Lower leg skin (tissue), 4 donors: ENCODE data around the gene ZMYND8. TPM values are rescaled to one million over a fixed set of nuclear protein-coding genes. Genes with fewer than 3 reads are reported as not detected.
"Not testable (repeated sequence)": the region's sequence is repeated elsewhere in the genome, so short reads cannot be mapped to it uniquely, and the experiment has no call there.

Experiments
- DNase-seq, 2 donors: peaks; one replicate each; pipeline ENCODE4 v3.0.0-alpha.2; 2019; ENCODE audit warnings: low spot score in 2 of 2
- H3K4me3 ChIP-seq: fragments of 200-600 bp; sonication (generic); 2 replicates; pipeline ENCODE4 v1.5.1; 2017; ENCODE audit warnings: mild to moderate bottlenecking, low read depth; ENCODE audit not compliant: poor library complexity, severe bottlenecking
- POLR2A ChIP-seq, 2 donors: fragments of 450-650 bp; IDR thresholded peaks; one replicate each; pipeline ENCODE4 v1.6.1; 2016 to 2017; ENCODE audit warnings: antibody characterized with exemption in 2 of 2, mild to moderate bottlenecking in 1 of 2, moderate library complexity in 1 of 2
- WGBS, 2 donors: methylation state at CpG; one replicate each; pipeline ENCODE4 v1.1.5; 2018; 5-methylcytosine and 5-hydroxymethylcytosine counted together
- intact Hi-C: fragments of 100-400 bp; cut with DNase I; formaldehyde crosslinking; loops from one replicate; pipeline ENCODE4 v1.15.0; 2023; ENCODE audit warnings: low total_unique reads
- total RNA-seq, 4 donors: library from RNA; depleted of rRNA; stranded (reverse); fragments of >200 nt; gene quantifications; one replicate each; pipeline ENCODE4 v1.1.0, GENCODE V29; 2016
- TF ChIP-seq, protein P1 (sequence below), 3 donors: fragments of 450-650 bp; IDR thresholded peaks; one replicate each; pipeline ENCODE4 v1.5.1; 2016; ENCODE audit warnings: antibody characterized with exemption in 3 of 3, mild to moderate bottlenecking in 3 of 3, moderate library complexity in 2 of 3

The ZMYND8 gene
- total RNA-seq, 4 donors from 2014 or later: 42.2 to 79.0 (median 65.4) TPM

DNA sequence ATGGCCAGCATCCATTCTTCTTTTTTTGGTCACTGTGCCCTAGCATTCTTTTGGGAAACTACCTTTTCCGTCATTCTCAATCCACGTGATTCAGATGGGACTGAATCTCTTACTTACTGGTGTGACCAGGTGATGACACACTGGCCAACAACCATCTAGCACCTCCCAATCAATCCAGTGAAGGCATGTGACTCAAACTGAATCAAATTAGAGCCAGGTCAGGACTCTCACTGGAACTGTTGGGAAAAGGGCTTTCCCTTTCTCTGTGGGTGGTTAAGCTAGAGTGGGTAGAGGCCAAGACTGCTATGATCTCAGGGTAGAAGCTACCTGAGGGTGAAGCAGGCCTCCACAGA, 36.2 kb upstream of the ZMYND8 start:
- intact Hi-C loops: no loop called here
- 61 to 81% methylated on average over 2 of the region's 2 CpGs for WGBS, 2 donors
- TF ChIP-seq, protein P1, sequence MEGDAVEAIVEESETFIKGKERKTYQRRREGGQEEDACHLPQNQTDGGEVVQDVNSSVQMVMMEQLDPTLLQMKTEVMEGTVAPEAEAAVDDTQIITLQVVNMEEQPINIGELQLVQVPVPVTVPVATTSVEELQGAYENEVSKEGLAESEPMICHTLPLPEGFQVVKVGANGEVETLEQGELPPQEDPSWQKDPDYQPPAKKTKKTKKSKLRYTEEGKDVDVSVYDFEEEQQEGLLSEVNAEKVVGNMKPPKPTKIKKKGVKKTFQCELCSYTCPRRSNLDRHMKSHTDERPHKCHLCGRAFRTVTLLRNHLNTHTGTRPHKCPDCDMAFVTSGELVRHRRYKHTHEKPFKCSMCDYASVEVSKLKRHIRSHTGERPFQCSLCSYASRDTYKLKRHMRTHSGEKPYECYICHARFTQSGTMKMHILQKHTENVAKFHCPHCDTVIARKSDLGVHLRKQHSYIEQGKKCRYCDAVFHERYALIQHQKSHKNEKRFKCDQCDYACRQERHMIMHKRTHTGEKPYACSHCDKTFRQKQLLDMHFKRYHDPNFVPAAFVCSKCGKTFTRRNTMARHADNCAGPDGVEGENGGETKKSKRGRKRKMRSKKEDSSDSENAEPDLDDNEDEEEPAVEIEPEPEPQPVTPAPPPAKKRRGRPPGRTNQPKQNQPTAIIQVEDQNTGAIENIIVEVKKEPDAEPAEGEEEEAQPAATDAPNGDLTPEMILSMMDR (IDR thresholded peaks at IDR 0.05): no peak
- no peak for TF ChIP-seq POLR2A (IDR thresholded peaks at IDR 0.05)
- no peak for DNase-seq
- H3K4me3 ChIP-seq: no peak overlapping the region

DNA sequence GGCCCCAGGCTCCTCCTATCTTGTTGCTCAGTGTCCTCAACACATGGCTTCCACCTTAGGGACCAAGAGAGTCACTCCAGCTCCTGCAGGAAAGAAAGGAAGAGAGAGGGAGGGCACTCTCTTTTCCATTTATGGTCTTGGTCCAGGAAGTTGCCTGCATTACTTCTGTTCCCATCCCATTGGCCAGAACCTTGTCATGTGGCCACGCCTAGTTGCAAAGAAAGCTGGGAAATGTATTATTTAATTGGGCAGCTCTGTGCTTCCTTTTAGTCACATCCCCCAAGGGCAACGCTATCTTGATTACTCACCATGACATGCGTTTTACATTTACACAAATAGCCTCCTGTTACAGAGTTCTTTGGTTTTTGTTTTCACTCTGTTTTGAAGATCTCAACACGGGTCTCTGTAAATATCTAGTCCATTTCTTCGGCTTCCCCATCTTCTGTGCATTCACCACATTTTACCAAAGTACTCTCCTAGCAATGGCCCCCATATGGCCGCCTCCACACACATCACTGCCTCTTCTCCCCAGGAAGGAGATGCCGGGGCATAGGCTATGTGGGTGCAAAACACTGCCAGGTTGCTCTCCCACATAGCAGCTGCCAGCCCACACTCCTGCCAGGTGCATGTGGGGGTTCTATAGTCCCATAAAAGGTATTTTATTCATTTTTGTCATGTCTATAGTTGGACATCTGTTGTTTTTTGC, 35.7 kb upstream of the ZMYND8 start:
- WGBS, 2 donors: 48 to 53% methylated on average over 7 of the region's 7 CpGs
- intact Hi-C loops: no loop called here
- DNase-seq: peak in 1 of 2 donors; percentile 51
- no peak for TF ChIP-seq POLR2A (IDR thresholded peaks at IDR 0.05)
- TF ChIP-seq, protein P1 (IDR thresholded peaks at IDR 0.05): no peak
- no peak overlapping the region for H3K4me3 ChIP-seq

DNA sequence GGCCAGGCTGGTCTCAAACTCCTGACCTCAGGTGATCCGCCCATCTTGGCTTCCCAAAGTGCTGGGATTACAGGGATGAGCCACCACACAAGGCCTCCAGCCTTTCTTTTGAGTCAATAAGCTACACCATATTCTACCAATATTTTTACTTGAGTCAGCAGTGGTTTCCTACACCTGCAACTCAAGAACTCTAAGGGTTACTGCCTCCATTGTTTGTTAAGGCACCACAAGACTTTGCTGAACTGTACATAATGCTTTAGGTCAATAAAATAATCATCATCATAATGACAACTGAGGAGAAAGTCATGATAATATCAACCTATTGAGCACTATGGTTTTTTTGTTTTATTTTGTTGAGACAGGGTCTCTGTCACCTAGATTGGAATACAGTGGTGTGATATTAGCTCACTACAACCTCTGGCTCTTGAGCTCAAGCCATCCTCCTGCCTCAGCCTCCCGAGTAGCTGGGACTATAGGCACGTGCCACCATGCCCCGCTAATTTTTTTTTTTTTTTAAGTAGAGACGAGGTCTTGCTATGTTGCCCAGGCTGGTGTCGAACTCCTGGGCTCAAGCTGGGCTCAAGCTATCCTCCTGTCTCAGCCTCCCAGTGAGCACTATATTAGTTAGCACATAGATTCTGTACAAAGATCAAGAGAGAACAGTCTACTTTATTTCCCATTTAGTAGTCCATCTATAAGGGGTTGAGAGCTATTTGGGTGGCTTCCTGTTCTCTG, 34.9 kb upstream of the ZMYND8 start:
- WGBS, 2 donors: 88 to 98% methylated on average over 6 of the region's 6 CpGs
- H3K4me3 ChIP-seq: no peak overlapping the region
- TF ChIP-seq, protein P1 (IDR thresholded peaks at IDR 0.05): no peak
- no peak for TF ChIP-seq POLR2A (IDR thresholded peaks at IDR 0.05)
- intact Hi-C loops: no loop called here
- DNase-seq: no peak

DNA sequence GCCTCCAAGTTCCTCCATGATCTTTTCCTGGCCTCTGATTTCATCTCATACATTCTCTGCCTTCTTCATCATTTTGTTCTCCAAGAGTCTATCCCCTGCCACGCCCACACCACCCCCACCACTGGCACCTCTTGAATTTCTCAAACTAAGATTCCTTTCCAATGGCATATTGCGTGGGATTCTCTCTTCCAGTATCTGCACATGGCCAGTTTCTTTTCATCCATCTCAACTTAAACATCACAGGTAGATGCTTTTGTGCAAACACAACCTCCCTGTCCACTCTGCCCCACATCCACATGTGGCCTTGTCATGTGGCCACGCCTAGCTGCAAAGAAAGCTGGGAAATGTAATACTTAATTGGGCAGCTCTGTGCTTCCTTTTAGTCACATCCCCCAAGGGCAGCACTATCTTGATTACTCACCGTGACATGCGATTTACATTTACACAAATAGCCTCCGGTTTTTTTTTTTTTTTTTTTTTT, 33.4 kb upstream of the ZMYND8 start:
- no peak overlapping the region for H3K4me3 ChIP-seq
- TF ChIP-seq, protein P1 (IDR thresholded peaks at IDR 0.05): no peak
- TF ChIP-seq POLR2A (IDR thresholded peaks at IDR 0.05): no peak
- WGBS, 2 donors: 59 to 63% methylated on average over 6 of the region's 6 CpGs
- intact Hi-C loops: loop anchor here (10.0 kb wide), 2 partner anchors 185 to 635 kb away; no protein-coding TSS in a partner anchor
- DNase-seq: peak in 1 of 2 donors; percentile 25

DNA sequence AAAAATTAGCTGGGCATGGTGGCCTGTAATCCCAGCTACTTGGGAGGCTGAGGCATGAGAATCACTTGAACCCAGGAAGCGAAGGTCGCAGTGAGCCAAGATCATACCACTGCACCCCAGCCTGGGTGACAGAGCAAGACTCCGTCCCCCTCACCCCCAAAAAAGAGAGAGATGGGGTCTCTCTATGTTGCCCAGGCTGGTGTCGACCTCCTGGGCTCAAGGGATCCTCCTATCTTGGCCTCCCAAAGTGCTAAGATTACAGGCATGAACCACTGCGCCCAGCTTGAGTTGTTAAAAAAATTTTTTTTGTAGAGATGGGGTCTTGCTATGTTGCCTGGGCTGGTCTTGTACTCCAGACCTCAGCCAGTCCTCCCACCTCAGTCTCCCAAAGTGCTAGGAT, 29.5 kb upstream of the ZMYND8 start:
- not testable (repeated sequence) for DNase-seq

DNA sequence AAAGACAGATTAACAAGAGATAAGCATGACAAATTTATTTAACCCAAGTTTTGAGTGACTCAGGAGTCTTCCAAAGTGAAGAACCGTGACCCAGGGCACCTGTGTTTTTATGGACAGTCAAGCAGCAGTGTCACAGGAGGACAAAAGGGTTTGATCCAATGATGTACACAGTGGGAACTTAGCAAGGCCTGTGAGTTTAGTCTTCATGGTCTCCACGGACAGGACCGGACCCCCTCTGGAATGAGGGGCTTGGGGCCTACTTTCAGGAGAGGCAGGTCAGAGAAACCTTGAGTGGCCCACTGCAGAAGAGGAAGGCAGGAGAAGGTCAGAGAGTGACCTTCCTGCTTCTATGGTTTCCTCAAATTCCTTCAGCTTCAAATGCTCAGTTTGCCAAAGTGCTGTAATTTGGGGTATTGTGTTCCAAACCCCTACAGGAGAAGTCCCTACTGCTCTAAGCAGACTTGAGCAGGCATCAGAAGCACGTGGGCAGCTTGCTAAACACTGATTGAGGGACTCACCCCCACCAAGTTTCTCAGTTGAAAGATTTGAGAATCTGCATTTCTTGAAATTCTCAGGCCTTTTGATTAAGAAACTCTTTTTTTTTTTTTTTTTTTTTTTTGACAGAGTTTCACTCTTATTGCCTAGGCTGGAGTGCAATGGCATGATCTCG, 26.4 kb upstream of the ZMYND8 start:
- WGBS, 2 donors: 90 to 93% methylated on average over 5 of the region's 5 CpGs
- no peak overlapping the region for H3K4me3 ChIP-seq
- TF ChIP-seq, protein P1 (IDR thresholded peaks at IDR 0.05): no peak
- no peak for TF ChIP-seq POLR2A (IDR thresholded peaks at IDR 0.05)
- intact Hi-C loops: loop anchor here (5.0 to 10.0 kb wide), 3 partner anchors 111 to 628 kb away; no protein-coding TSS in a partner anchor
- DNase-seq: no peak

More for the DNA sequence above, 29.5 kb upstream of the ZMYND8 start:
- intact Hi-C loops: loop anchor here (10.0 kb wide), 2 partner anchors 181 to 631 kb away; no protein-coding TSS in a partner anchor
- H3K4me3 ChIP-seq: not testable (repeated sequence)
- WGBS, 2 donors: 92 to 96% methylated on average over 5 of the region's 5 CpGs
